AG04449 (cell line): ENCODE data around the gene SLC25A4.
"Not testable (repeated sequence)": the region's sequence is repeated elsewhere in the genome, so short reads cannot be mapped to it uniquely, and the experiment has no call there.

Experiments used
- CTCF ChIA-PET: fragments of 350-600 bp; formaldehyde crosslinking; extraction: SDS; loops from one replicate; lab custom pipeline; 2021; ENCODE audit warnings: antibody characterized with exemption; lab: Yijun Ruan, JAX
- POLR2A ChIA-PET: fragments of 400-600, 350-600 bp; formaldehyde crosslinking; extraction: SDS; loops from one replicate; lab custom pipeline; 2020; ENCODE audit warnings: antibody characterized with exemption, inconsistent platforms; lab: Yijun Ruan, JAX
- DNase-seq: peaks from one replicate; pipeline ENCODE4 v3.0.0-alpha.2; 2010; ENCODE audit warnings: low read depth, low spot score
- H3K4me3 ChIP-seq: 2 replicates; pipeline ENCODE4 v1.5.1; 2011; ENCODE audit warnings: low read depth, mild to moderate bottlenecking, control low read depth, low read length
- TF ChIP-seq, protein P1 (sequence below): IDR thresholded peaks from one replicate; pipeline ENCODE4 v1.5.1; 2011; ENCODE audit warnings: mild to moderate bottlenecking, moderate library complexity, low read length, control low read depth, inconsistent platforms; ENCODE audit not compliant: insufficient read depth; ENCODE audit errors: missing control alignments

Gene SLC25A4

DNA sequence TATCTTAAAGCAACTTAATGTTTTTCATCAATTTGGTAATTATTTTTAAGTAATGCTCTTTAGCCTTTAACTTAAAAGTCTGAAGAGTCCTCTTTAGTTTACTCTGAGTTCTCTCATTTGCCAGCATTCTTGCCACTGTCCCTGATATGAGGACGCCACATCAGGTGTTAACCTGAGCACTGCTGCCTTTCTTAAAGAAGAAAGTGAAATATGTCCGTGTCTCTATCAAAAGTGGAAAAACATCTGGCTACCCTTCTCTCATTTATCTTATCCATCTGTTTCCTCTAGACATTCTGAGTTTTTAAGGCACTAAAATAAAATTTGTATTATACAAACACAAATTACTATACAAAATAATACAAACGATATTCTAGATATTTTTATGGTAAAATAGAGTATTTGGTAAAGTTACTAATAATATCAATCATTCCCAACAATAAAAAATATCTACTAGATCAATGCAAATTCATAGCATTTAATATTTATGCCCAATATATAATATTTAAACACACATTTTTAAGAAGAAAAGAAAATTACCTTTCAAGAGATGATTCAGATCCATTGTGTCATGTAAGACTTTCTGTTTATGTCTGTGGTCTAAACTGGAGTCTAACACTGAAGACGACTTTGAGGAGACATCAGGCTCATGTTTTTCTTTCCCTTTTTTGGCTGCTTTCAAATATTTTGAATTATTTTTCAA is 46.7 kb downstream of the SLC25A4 start:
- no peak overlapping the region for H3K4me3 ChIP-seq
- POLR2A ChIA-PET, result no interaction called here
- CTCF ChIA-PET, result no interaction called here
- no peak for DNase-seq
- TF ChIP-seq, protein P1, sequence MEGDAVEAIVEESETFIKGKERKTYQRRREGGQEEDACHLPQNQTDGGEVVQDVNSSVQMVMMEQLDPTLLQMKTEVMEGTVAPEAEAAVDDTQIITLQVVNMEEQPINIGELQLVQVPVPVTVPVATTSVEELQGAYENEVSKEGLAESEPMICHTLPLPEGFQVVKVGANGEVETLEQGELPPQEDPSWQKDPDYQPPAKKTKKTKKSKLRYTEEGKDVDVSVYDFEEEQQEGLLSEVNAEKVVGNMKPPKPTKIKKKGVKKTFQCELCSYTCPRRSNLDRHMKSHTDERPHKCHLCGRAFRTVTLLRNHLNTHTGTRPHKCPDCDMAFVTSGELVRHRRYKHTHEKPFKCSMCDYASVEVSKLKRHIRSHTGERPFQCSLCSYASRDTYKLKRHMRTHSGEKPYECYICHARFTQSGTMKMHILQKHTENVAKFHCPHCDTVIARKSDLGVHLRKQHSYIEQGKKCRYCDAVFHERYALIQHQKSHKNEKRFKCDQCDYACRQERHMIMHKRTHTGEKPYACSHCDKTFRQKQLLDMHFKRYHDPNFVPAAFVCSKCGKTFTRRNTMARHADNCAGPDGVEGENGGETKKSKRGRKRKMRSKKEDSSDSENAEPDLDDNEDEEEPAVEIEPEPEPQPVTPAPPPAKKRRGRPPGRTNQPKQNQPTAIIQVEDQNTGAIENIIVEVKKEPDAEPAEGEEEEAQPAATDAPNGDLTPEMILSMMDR, result no peak

DNA sequence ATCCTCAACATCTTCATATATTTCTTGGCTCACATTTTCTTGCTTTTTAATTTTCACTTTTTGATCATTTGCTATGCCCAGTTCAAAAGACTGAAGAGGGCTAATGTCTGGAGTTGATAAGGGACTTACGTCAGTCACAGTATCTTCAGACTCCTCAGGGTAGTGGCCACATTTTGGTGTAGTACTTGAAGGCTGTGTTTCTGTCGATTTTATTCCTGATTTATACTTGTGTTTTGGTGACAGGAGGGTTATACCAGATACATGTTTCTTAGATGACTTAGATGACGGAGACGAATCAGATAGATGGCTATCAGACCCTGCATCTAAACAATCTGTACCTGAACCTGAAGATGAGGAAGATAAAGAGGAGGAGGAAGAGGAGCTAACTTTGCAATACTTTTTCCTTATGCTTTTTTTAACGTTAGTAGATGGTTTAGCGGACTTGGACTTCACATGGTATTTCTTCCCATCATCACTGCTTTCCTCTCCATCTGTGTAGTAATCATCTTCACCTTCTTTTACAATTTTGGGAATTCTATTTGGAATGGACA is 47.3 kb downstream of the SLC25A4 start:
- CTCF ChIA-PET, result no interaction called here
- POLR2A ChIA-PET, result no interaction called here
- DNase-seq, result no peak
- TF ChIP-seq, protein P1, result no peak
- H3K4me3 ChIP-seq, result no peak overlapping the region

DNA sequence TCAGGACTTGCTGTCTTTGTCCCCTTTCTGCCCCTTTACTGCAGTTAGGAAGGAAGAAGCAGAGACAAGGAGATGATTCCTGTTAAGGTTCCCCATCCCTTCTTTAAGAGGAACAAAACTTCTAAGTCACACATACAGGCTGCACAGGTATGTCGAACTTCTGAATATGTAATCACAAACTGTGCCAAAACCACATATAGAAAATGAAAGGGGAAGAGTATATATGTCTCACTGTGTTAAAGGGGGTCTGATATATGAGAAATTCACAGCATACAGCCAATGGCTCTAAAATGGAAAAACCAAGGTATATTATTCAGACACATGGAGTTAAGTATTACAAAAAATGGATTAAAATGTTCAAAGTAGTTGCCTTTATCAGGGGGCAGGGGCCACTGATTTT is 49.0 kb downstream of the SLC25A4 start:
- CTCF ChIA-PET, result interaction anchor here (11.2 kb wide), 1 partner anchor 8 kb away, joined by 121 read pairs; no protein-coding TSS in a partner anchor
- DNase-seq, result no peak

DNA sequence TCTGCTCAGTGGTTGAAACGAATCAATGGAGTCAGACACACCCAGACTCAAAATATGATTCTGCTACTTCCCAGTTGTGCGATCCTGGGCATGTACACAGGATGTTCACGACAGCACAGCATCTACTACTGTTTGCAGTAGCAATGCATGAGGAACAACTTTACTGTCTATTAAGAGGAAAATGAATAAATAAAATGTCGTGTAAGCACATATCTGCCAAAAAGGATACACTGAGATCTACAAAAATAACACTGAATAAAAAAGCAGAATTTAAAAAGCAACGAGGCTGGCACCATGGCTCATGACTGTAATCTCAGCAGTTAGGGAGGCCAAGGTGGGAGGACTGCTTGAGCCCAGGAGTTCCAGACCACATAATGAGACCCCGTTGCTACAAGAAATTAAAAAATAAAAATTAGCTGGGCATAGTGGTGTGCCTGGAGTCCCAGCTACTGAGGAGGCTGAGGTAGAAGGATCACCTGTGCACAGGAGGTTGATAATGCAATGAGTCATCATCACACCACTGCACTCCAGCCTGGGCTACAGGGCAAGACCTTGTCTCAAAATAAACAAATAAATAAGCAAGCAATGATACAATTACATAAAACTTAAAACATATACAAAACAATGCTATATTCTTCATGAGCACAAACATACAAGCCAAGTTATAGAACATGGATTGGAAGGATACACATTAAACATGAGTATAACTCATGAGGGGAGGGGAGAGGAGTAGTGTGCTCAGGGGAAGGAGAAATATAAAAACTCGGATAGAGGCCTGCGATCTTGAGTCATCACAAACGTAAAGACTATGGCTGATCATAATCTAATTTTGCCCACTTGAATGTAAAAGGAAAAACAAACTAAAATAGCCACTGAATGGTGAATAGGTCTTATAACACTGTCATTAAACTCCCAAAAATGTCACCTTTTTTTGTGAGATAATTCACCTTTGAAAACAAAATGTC is 52.1 kb downstream of the SLC25A4 start:
- POLR2A ChIA-PET, result no interaction called here
- TF ChIP-seq, protein P1, result no peak
- no peak overlapping the region for H3K4me3 ChIP-seq
- CTCF ChIA-PET, result interaction anchor here (11.2 kb wide), 1 partner anchor 11 kb away, joined by 121 read pairs; no protein-coding TSS in a partner anchor
- no peak for DNase-seq

More for the DNA sequence above, 49.0 kb downstream of the SLC25A4 start:
- no peak overlapping the region for H3K4me3 ChIP-seq
- TF ChIP-seq, protein P1, result no peak
- POLR2A ChIA-PET, result no interaction called here

DNA sequence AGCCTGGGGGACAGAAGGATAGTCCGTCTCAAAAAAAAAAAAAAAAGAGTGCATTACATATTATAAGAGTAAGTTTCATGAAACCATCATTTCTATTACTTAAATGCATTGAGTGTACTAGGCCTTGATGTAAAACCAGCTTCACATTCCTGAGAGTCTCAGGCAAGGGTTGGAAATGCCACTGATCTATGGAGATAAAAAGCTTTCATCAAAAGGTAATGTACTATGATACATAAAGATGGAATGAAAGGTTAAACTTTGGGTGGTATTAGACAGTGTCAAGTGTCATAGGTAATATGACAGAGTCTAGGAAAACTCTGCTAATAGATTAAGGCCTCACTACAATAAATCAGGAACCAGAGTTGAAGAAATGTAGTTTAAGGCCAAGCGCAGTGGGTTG is 53.4 kb downstream of the SLC25A4 start:
- TF ChIP-seq, protein P1, result no peak
- CTCF ChIA-PET, result interaction anchor here (0.9 to 11.2 kb wide), 3 partner anchors 12 to 401 kb away, joined by 3 to 121 read pairs (median 5); partner anchors contain the start of gene SNX25
- H3K4me3 ChIP-seq, result no peak overlapping the region
- no peak for DNase-seq
- POLR2A ChIA-PET, result interaction anchor here (1.1 kb wide), 1 partner anchor 22 kb away, joined by 4 read pairs; no protein-coding TSS in a partner anchor

DNA sequence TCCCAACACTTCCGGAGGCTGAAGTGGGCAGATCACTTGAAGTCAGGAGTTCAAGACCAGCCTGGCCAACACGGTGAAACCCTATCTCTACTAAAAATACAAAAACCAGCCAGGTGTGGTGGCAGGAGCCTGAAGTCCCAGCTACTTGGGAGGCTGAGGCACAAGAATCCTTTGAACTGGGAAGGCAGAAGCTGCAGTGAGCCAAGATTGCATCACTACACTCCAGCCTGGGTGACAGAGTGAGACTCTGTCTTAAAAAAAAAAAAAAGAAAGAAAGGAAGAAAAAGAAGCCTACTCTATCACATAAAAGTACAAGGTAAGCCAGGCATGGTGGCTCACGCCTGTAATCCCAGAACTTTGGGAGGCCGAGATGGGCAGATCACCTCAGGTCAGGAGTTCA is 55.1 kb downstream of the SLC25A4 start:
- POLR2A ChIA-PET, DNase-seq, H3K4me3 ChIP-seq: not testable (repeated sequence)
- CTCF ChIA-PET, result interaction anchor here (0.7 to 11.2 kb wide), 2 partner anchors 14 to 274 kb away, joined by 3 to 121 read pairs; no protein-coding TSS in a partner anchor
